22Rv1 (cell line): ENCODE data around the gene IL2RG.

ENCODE experiments used
- H3K27ac ChIP-seq: fragments of 450-650 bp; 2 replicates; pipeline ENCODE4 v1.5.1; 2017
- CTCF ChIP-seq: fragments of 450-650 bp; IDR thresholded peaks from 2 replicates; pipeline ENCODE4 v1.5.1; 2017; ENCODE audit warnings: mild to moderate bottlenecking
- ZFX ChIP-seq: fragments of 450-650 bp; IDR thresholded peaks from 2 replicates; pipeline ENCODE4 v1.6.1; 2017; ENCODE audit warnings: antibody characterized with exemption, borderline replicate concordance

IL2RG gene

GRCh38 chrX:71107762-71108360 is 3.5 kb downstream of the IL2RG start:
- TF ChIP-seq ZFX (no peak), CTCF (no peak)
- H3K27ac ChIP-seq: no peak overlapping the region

- H3K27ac ChIP-seq: no peak overlapping the region
Observed at GRCh38 chrX:71107245-71107644, 4.1 kb downstream of the IL2RG start.

DNA sequence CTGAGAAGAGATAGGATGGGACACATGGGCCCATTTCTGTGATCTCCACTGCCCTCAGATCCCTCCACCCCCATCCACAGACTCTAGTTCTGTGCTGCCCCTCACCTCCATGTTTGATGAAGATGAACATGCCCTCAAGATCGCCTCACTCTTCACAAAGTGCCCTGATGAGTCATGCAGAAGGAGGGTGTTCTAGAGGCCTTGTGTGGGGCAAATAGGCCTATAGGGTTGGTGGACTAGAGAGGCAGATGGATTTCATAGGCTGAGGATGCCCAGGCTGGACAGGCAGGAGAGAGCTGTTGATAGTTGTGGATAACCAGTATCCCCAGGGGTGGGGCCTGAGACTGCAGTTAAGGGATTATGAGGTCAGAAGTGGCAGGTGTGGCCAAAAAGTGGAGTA is 5.0 kb downstream of the IL2RG start, which contains the start of gene CXorf65:
TSS of gene CXorf65 (minus strand) at position 314 of the 400 bp plus-strand sequence. CDS start at position 130, 184 bp downstream.
- H3K27ac ChIP-seq: no peak within 1 kb of the TSS
- no peak for TF ChIP-seq ZFX
- TF ChIP-seq CTCF: no peak

More at GRCh38 chrX:71107245-71107644, 4.1 kb downstream of the IL2RG start:
- TF ChIP-seq CTCF (no peak), ZFX (no peak)

DNA sequence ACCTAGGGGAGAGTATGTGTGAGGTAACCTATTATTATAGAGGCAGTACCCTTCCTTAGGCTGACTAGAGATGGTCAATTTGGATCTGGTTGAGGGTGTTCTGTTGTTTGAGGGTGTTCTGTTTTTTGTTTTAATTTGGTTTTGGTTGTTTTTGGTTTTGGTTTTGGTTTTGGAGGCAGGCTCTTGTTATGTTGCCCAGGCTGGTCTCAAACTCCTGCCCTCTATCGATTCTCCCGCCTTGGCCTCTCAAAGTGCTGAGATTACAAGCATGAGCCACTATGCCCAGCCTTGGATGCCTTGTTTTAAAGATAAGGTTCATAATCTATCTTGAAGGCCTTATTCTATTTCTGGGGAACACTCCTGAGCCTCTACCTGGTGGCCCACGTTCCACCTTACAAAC is 5.7 kb downstream of the IL2RG start:
- H3K27ac ChIP-seq: no peak overlapping the region
- TF ChIP-seq CTCF (no peak), ZFX (no peak)

DNA sequence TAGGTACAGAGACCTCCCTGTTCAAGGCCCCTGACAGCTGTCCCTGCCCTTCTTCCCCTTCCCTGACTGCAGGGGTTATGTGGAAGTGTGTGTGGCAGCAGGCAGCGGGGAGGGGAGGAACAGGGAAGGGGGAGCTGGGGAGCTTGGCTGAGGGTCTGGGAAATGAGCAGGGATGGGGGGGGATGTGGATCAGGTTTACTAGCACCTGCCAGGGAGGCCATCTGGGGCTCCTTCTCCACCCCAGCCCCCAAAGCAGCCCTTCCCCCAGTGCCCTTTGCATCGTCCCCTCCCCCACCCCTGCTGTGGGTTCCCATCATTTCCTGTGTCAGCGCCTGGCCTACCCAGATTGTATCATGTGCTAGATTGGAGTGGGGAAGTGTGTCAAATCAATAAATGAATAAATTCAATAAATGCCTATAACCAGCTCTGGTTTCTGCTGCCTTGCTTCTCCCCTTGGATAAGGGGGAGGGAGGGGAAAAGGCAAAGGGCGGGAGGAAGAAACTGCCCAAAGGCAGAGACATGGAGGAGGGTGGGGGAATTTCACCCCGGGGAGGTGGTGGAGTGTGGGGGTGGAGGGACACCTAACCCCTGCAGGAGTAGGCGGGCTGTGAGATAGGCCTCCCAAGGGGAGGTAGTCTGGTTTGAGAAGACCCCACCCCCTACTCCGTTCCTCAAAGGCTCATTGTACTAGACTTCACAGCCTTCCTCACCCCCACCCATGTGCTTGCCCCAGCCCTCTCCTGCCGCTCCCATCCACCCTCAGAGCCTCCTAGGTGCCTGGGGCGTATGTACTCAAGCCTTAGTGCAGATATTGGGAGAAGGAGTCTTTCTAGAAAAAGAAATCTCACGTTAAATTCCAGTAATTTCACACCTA is 8.0 kb downstream of the IL2RG start:
- TF ChIP-seq ZFX: no peak
- no peak for TF ChIP-seq CTCF
- no peak overlapping the region for H3K27ac ChIP-seq

GRCh38 chrX:71102292-71102691 is 9.1 kb downstream of the IL2RG start:
- no peak for TF ChIP-seq CTCF
- TF ChIP-seq ZFX: no peak

More at GRCh38 chrX:71102292-71102691, 9.1 kb downstream of the IL2RG start:
- no peak overlapping the region for H3K27ac ChIP-seq
